Lung microvascular endothelial cell (primary cell): Measurements from ENCODE around the gene SMURF2. TPM values are rescaled to one million over a fixed set of nuclear protein-coding genes. Genes with fewer than 3 reads are reported as not detected.

ENCODE experiments used
- DNase-seq, 2 donors: peaks; one replicate each; pipeline versions ENCODE4 v3.0.0 to v3.0.0-alpha.2; 2010; ENCODE audit warnings: low read depth in 2 of 2
- total RNA-seq: library from RNA; depleted of rRNA; stranded (reverse); fragments of >200 nt; gene quantifications from 2 replicates; pipeline ENCODE4 v1.2.1, GENCODE V29; 2014

The SMURF2 gene
- total RNA-seq, 1 donor from 2014 or later = 57.5 TPM

DNA sequence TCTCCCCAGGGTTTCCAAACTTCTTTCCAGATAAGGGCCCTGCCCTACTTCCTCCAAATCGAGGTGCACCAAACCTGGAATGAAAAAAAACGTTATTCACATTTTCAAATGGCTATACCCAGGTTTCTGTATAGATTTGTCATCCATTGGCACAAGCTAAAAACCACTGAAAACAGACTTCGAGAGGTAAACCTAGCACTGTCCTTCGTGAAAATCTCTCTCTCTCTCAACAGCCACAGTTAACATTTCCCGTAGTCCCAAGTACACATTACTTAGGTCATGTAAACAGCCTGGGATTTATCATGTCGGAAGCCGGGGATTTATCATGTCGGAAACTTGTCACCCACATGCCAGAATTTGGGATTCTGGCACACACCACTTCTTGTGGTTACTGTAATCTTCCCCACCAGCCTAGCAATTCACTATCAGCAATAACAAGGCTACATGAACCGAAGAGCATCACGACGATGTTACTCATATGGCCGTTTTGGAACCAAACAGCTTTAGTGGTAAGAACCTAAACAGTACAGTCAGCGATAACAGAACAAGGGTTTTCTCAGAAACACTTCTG, 157.3 kb downstream of the SMURF2 start:
- peak; percentile 75 to 82 for DNase-seq

DNA sequence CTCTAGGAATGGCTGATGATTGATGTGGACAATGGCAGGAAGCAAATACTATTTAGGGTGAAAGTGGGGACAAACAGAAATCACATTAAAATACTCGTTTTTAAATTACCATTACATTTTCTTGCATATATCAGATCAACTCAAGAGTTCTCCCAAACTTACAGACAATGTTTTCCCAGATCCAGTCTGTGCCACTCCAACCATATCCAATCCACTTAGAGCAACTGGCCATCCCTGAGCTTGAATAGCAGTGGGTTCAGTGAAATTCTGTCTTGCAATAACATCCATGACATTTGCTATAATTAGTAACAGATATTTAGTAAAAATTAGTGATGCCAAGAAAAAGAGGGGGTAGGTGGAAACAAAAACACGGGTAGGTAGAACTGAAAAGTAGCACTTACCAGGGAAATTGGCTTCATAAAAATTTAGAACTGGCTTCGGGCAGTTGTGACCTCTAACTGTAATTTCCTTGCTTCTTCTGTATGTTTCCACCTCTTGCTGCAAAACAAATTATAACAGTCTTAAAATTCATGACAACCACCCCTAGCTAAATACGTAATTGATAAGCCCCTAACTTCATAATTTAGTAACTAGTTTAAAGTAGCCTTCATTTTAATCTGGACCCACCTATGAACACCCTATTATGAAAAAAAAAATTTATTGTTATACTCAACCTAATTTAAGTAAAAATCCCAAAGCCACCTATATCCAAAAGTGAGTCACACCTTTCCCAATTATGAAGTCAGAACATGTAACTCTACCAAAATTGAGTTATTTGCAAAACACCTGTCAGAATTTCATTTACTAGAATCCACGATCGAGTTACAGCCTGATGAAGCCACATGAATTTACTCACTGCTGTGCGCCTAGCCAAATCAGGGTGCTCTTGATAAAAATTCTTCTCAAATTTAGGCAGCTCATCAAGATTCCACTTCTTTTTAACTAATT, 158.0 kb downstream of the SMURF2 start:
- DNase-seq = peak in 1 of 2 donors; percentile 28

DNA sequence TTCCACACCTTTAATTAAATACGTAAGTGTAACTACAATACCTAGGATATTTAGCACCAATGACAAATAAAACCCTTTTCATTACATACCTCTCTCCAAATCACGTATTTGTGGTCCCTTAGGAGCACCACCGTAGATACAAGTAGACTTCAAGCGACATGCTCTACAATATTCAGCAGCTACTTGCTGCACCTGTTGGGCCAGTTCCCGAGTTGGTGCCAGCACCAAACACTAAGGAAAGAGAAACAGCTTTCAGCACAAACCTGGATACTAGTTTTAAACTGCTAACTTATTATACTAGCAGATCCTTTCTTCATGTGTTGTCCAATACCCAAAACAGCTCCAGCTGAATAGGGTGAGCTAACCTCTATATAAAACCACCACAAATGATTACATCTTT, 158.8 kb downstream of the SMURF2 start:
- no peak for DNase-seq

DNA sequence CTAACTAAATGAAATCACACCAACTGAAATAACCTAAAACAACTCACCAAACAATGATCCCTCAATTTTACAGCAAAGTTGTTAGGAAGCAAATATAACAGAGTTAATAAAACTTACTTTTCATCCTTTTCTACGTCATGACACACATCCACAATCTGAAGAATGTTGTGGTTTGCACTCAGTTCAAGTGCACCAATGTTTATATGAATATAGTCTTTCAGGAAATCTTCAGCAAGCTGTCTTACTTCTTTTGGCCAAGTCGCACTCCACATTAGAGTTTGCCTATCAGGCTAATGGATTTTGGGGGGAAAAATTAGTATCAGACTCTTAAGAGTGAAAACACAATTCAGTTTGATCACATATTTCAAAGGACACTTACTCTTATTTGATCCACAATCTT, 159.3 kb downstream of the SMURF2 start:
- DNase-seq = no peak

DNA sequence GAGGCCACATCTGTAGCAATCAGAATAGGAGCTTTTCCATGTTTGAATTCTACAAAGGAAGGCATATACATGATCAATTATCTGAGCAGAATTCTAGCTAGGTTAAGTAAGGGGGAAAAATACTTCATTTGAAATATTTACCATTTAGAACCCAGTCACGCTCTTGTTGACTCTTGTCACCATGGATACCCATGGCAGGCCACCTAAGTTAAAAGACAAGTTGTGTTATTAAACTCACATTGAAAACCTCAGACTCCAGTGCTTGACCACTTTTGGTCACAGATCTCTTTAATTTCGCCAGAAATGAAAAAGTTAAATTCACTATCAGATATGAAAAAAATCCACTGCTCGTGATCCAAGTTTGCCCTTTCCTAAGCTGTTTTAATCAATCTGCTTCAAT, 160.1 kb downstream of the SMURF2 start:
- DNase-seq = no peak

DNA sequence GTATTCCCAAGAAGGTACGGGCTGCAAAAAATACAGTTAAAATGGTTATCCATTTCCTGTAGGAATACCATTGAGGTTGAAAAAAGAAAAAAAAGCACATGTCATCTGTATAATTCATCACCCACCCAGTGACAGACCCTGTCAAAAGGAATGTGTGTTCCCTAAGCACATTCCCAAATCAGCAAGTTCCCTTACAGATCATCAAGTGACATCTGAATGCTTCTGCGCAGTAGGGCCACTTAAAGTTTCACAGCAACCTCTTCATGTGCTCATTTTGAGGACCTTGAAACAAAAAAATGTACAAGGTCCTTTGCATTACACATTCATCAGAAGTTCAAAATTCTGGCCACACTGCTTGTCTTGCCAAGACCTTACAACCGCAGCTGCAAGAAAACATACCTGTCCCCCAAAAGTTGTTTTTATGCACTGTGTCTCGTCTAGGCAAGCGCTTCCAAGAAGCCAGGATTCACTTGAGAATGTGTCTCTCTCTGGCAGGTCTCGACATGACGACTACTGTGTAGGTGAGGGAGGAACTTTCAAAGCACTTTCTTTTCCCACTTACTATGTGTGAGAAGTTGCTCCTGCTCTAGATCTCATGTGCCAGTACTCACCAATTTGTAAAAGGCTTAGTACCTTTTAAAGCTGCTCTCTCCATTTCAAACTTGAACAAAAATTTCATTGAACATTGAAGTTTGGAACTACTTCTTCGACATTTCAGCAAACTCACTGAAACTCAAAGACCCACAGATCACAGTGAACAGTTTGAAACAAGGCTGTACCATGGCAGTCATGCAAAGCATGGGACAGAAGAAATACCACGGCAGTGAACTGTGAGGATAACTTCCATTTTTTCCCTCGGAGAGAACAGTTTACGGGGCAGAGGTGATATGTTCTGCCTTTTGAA, 161.0 kb downstream of the SMURF2 start:
- DNase-seq = no peak

DNA sequence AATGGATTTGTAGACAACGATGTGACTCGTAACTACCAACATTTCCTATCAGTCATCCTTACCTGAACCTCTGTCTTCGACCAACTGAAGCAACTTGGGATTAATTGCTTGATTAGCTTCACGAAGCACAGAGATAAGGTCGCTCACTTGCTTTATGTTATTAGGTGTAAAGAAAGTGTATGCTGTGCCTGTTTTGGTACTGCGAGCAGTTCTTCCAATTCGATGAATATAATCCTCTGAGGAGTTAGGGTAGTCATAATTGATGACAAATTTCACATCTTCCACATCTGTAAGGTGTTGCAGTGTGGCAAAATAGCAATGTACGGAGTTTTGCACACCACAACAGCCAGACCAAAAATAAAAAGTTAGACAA, 161.6 kb downstream of the SMURF2 start:
- DNase-seq = no peak

DNA sequence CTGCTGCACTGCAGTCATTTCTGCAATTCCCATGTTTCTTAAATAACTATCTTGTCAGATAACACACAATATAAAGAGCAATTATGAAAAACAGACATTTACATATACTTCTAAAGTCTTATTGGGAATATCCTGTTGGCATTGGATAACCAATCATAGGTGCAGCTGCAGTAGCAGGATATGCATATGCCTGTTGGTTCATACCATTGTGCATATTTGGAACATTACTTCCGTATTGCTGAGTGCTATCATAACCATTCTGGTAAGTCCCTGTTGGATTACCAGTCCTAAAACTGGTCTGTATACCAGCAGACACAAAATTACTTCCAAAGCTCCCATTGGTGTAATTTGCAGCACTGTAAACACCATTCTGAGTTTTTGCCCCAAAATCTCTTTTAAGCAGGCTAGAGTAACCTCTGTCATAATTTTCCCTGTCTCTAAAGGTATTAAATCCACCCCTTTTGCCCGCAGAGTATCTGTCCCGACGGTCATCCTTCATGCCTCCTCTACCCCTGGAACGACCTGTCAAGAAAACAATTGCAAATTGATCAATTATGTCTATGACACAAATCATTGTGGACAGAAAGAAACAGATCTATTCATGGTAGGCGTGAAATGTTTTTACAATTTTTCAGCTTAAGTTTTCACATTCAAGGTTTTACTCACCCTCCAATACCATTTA, 162.2 kb downstream of the SMURF2 start:
- DNase-seq = peak in 1 of 2 donors; percentile 35

DNA sequence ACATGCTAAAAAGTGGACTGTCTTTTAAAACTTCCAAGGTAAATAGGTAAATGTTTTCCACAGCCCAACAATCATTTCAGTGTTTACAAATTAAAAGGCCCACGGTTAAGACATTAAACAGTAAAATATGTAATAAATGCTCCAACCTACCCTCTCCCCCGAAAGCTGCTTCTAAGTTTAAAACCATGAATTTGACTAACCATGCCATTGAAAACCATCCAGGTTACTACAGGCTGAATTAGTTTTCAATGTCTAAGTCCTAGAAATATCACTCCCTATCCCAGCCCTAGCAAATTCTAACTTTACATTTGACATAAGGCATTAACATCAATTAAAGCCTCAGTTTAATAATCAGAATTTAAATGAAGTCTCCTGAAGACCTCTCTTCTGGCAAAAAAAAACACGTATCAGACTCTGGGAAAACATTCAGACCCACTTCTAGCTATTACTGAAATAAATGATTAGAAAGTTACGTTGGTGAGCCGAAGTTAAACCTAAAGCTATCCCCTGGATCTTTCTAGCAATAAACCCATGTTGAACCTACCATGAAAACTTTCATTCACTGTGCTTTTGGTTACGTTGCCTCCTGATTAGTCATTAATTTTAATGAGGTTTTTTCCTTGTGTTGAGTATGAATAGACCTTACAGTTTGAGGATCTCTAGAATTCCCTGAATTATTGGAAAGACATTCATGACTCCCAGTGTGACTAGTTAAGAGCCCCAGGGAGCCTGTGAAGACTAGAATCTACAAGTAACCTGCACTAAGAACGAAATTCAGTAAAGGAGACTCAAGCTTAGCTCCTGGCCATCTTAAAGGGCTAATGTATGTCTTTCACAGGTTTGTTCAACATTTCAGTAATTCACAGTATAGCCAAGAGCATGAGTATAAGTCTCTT, 163.6 kb downstream of the SMURF2 start:
- DNase-seq = no peak

DNA sequence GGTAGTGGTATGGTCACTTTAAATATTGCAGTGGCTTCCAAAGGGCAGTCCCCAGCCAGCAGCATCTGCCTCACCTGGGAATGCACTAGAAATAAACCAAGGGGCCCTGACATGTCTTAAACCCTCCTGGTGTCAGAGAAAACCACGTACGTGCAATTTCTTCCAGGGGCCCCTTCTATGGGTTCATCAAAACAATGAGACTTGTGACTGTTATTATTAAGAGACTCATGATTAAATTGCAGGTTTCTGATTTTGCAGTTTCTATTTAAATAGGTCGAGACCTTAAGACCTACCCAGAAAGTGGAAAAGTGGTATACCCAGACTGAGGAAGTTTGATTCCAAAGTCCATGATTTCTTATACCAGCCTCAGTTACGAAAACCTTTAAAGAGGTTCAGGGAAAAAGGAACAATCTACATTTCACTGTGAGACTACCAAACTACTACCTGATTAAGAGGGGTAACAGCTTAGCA, 164.5 kb downstream of the SMURF2 start:
- DNase-seq = no peak

DNA sequence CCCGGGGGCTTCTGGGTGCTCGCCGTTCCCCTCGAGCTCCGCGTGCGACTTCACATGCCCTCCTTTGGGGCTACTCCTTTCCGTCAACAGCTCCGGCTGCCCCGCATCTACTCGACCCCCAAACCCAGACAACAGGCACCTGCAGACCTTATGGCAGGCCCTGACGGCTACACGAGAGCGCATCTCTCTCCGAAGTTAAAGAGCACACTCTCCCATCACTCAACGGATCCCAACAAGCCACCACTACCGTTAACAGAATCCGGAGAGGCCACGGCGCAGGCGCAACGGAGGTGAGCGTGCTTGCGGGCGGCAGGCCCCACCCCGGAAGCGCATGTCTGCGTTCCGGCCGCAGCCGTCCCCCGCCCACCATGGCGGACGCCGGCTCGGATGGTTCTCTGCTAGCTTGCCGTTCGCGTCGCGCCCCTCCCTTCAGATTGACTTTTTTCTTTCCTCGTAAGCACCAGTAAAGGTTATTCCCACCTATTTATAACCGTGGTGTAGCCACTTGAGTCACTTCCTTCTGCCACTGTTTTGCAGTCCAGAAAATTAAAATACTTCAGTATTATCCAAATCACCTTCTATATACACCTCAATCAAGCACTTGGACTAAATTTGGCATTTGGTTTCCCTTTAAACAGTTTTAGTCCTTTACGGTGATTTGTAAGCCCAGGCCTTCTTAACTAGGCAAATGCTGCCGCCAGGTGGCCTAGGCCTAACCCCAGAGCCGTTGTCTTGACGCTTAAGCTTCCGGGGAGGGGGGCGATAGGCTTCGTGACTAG, 165.1 kb downstream of the SMURF2 start, which contains the start of gene POLG2:
TSS of gene POLG2 (minus strand) at position 269 of the 779 bp plus-strand sequence. CDS start at position 183, 86 bp downstream.
- peak; percentile 94 to 96 for DNase-seq

DNA sequence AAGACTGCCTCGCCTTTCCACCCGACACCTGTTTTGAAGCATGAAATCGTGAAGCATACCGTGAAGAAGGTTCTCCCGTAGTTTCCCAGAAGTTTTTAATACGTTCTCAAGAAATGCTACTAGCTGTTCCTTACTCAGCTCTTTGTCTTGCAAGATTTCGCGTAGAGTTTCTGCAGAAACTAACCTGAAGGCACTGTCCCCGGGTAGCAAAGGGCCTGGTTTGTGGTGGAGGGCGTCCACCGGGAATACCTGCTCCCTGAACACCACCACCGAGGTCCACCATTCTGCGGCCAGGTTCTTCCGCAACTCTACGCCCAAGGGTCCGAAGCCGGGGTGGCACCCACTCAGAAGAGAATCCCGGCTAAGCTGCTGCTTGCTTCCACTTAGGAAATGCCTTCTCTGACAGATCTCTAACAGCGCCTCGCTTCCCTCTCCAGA, 165.7 kb downstream of the SMURF2 start:
- peak in 1 of 2 donors; percentile 20 for DNase-seq

Other genes starting within 250 kb of the SMURF2 start
- gene MILR1, start 213.2 kb downstream of the SMURF2 start, total RNA-seq = 0.60 and 0.65 TPM in 2 replicates
- 4.8 and 5.6 TPM in 2 replicates for gene POLG2, start 165.3 kb downstream of the SMURF2 start, total RNA-seq
- gene DDX5, start 156.0 kb downstream of the SMURF2 start, total RNA-seq = 287 and 429 TPM in 2 replicates
- 13.5 and 16.1 TPM in 2 replicates for gene CEP95, start 155.3 kb downstream of the SMURF2 start, total RNA-seq